ENCODE data around the gene GASK1A. TPM values are rescaled to one million over a fixed set of nuclear protein-coding genes. Genes with fewer than 3 reads are reported as not detected.

GASK1A gene
- total RNA-seq, 2 experiments from 2014 or later, result not detected

- CTCF ChIA-PET, result no interaction called here
Measured at GRCh38 chr3:43074482-43074881, 95.4 kb downstream of the GASK1A start.

GRCh38 chr3:43074901-43075689, 96.0 kb downstream of the GASK1A start:
- Mint-ChIP-seq H3K4me3 (no peak overlapping the region), H3K36me3 (ENCODE audit: low read depth) (peaks cover 19% of the 10 kb centered on the region), H3K9me3 (ENCODE audit: insufficient read depth) (no peaks in the 10 kb centered on the region), H3K27me3 (ENCODE audit: low read depth) (no peaks in the 10 kb centered on the region), H3K4me1 (ENCODE audit: low read depth) (no peaks in the 10 kb centered on the region), H3K27ac (no peak overlapping the region)
- ChIA-PET POLR2A (no interaction called here), CTCF (no interaction called here)
- ATAC-seq (no peak), DNase-seq (no peak)

More at GRCh38 chr3:43074482-43074881, 95.4 kb downstream of the GASK1A start:
- no peak for DNase-seq
- peaks cover 14% of the 10 kb centered on the region for H3K36me3 Mint-ChIP-seq (ENCODE audit: low read depth)
- H3K27ac Mint-ChIP-seq, result no peak overlapping the region
- POLR2A ChIA-PET, result no interaction called here
- no peaks in the 10 kb centered on the region for H3K4me1 Mint-ChIP-seq (ENCODE audit: low read depth)
- H3K27me3 Mint-ChIP-seq (ENCODE audit: low read depth), result no peaks in the 10 kb centered on the region
- H3K9me3 Mint-ChIP-seq (ENCODE audit: insufficient read depth), result no peaks in the 10 kb centered on the region
- no peak overlapping the region for H3K4me3 Mint-ChIP-seq
- no peak for ATAC-seq

GRCh38 chr3:43075904-43076661, 97.0 kb downstream of the GASK1A start:
- H3K4me3 Mint-ChIP-seq, result no peak overlapping the region
- ChIA-PET CTCF (no interaction called here), POLR2A (interaction anchor here (0.6 kb wide), 1 partner anchor 38 kb away, joined by 3 read pairs; no protein-coding TSS in a partner anchor)
- DNase-seq, result no peak
- no peaks in the 10 kb centered on the region for H3K9me3 Mint-ChIP-seq (ENCODE audit: insufficient read depth)
- H3K27me3 Mint-ChIP-seq (ENCODE audit: low read depth), result no peaks in the 10 kb centered on the region
- H3K27ac Mint-ChIP-seq, result no peak overlapping the region
- H3K36me3 Mint-ChIP-seq (ENCODE audit: low read depth), result peaks cover 28% of the 10 kb centered on the region
- no peak for ATAC-seq
- H3K4me1 Mint-ChIP-seq (ENCODE audit: low read depth), result no peaks in the 10 kb centered on the region

- CTCF ChIA-PET, result no interaction called here
- Mint-ChIP-seq H3K4me3 (no peak overlapping the region), H3K4me1 (ENCODE audit: low read depth) (no peaks in the 10 kb centered on the region), H3K9me3 (ENCODE audit: insufficient read depth) (no peaks in the 10 kb centered on the region), H3K27me3 (ENCODE audit: low read depth) (no peaks in the 10 kb centered on the region), H3K27ac (no peak overlapping the region), H3K36me3 (ENCODE audit: low read depth) (peaks cover 31% of the 10 kb centered on the region)
- DNase-seq (no peak), ATAC-seq (no peak)
- POLR2A ChIA-PET, result interaction anchor here (0.6 kb wide), 1 partner anchor 37 kb away, joined by 3 read pairs; no protein-coding TSS in a partner anchor
Measured at GRCh38 chr3:43076857-43077256, 97.7 kb downstream of the GASK1A start.

- peaks cover 33% of the 10 kb centered on the region for H3K36me3 Mint-ChIP-seq (ENCODE audit: low read depth)
- no peak overlapping the region for H3K27ac Mint-ChIP-seq
- ATAC-seq (no peak), DNase-seq (no peak)
- no peaks in the 10 kb centered on the region for H3K4me1 Mint-ChIP-seq (ENCODE audit: low read depth)
- ChIA-PET CTCF (no interaction called here), POLR2A (no interaction called here)
- no peak overlapping the region for H3K4me3 Mint-ChIP-seq
- no peaks in the 10 kb centered on the region for H3K9me3 Mint-ChIP-seq (ENCODE audit: insufficient read depth)
- H3K27me3 Mint-ChIP-seq (ENCODE audit: low read depth), result no peaks in the 10 kb centered on the region
Measured at GRCh38 chr3:43077261-43077660, 98.2 kb downstream of the GASK1A start.

- Mint-ChIP-seq H3K4me1 (ENCODE audit: low read depth) (no peaks in the 10 kb centered on the region), H3K4me3 (no peak overlapping the region), H3K27me3 (ENCODE audit: low read depth) (no peaks in the 10 kb centered on the region), H3K36me3 (ENCODE audit: low read depth) (peaks cover 37% of the 10 kb centered on the region), H3K9me3 (ENCODE audit: insufficient read depth) (no peaks in the 10 kb centered on the region), H3K27ac (no peak overlapping the region)
- DNase-seq, result no peak
- ATAC-seq, result no peak
- POLR2A ChIA-PET, result no interaction called here
- CTCF ChIA-PET, result no interaction called here
Measured at GRCh38 chr3:43077707-43078106, 98.6 kb downstream of the GASK1A start.

- ChIA-PET CTCF (interaction anchor here (0.8 kb wide), 1 partner anchor 422 kb away, joined by 3 read pairs; no protein-coding TSS in a partner anchor), POLR2A (no interaction called here)
- ATAC-seq, result no peak
- H3K36me3 Mint-ChIP-seq (ENCODE audit: low read depth), result peaks cover 45% of the 10 kb centered on the region
- H3K9me3 Mint-ChIP-seq (ENCODE audit: insufficient read depth), result peaks cover 4% of the 10 kb centered on the region
- no peak overlapping the region for H3K27ac Mint-ChIP-seq
- no peaks in the 10 kb centered on the region for H3K4me1 Mint-ChIP-seq (ENCODE audit: low read depth)
- H3K4me3 Mint-ChIP-seq, result no peak overlapping the region
- H3K27me3 Mint-ChIP-seq (ENCODE audit: low read depth), result no peaks in the 10 kb centered on the region
- no peak for DNase-seq
Measured at GRCh38 chr3:43079536-43080332, 100.6 kb downstream of the GASK1A start.

GRCh38 chr3:43080726-43081568, 101.8 kb downstream of the GASK1A start:
- Mint-ChIP-seq H3K27ac (no peak overlapping the region), H3K36me3 (ENCODE audit: low read depth) (peaks cover 47% of the 10 kb centered on the region)
- CTCF ChIA-PET, result interaction anchor here (0.8 to 1.3 kb wide), 2 partner anchors 119 to 421 kb away, joined by 3 read pairs; no protein-coding TSS in a partner anchor

GRCh38 chr3:43081796-43082195, 102.7 kb downstream of the GASK1A start:
- Mint-ChIP-seq H3K27ac (no peak overlapping the region), H3K4me3 (no peak overlapping the region), H3K9me3 (ENCODE audit: insufficient read depth) (peaks cover 4% of the 10 kb centered on the region), H3K36me3 (ENCODE audit: low read depth) (peaks cover 47% of the 10 kb centered on the region), H3K27me3 (ENCODE audit: low read depth) (no peaks in the 10 kb centered on the region), H3K4me1 (ENCODE audit: low read depth) (peaks cover 3% of the 10 kb centered on the region)
- DNase-seq (no peak), ATAC-seq (no peak)
- CTCF ChIA-PET, result interaction anchor here (1.3 kb wide), 1 partner anchor 120 kb away, joined by 3 read pairs; no protein-coding TSS in a partner anchor
- POLR2A ChIA-PET, result no interaction called here

More at GRCh38 chr3:43080726-43081568, 101.8 kb downstream of the GASK1A start:
- Mint-ChIP-seq H3K4me1 (ENCODE audit: low read depth) (no peaks in the 10 kb centered on the region), H3K9me3 (ENCODE audit: insufficient read depth) (peaks cover 4% of the 10 kb centered on the region), H3K27me3 (ENCODE audit: low read depth) (no peaks in the 10 kb centered on the region), H3K4me3 (no peak overlapping the region)
- POLR2A ChIA-PET, result no interaction called here
- DNase-seq (no peak), ATAC-seq (no peak)

- H3K4me3 Mint-ChIP-seq, result no peak overlapping the region
- ChIA-PET CTCF (interaction anchor here (1.3 to 1.4 kb wide), 2 partner anchors 121 kb away, joined by 3 read pairs; no protein-coding TSS in a partner anchor), POLR2A (no interaction called here)
- peaks cover 4% of the 10 kb centered on the region for H3K4me1 Mint-ChIP-seq (ENCODE audit: low read depth)
- no peaks in the 10 kb centered on the region for H3K27me3 Mint-ChIP-seq (ENCODE audit: low read depth)
- no peak overlapping the region for H3K27ac Mint-ChIP-seq
- DNase-seq (no peak), ATAC-seq (no peak)
- H3K36me3 Mint-ChIP-seq (ENCODE audit: low read depth), result peaks cover 47% of the 10 kb centered on the region
- peaks cover 4% of the 10 kb centered on the region for H3K9me3 Mint-ChIP-seq (ENCODE audit: insufficient read depth)
Measured at GRCh38 chr3:43082457-43082856, 103.3 kb downstream of the GASK1A start.

Measured in activated CD8-positive, alpha-beta T cell treated with anti-CD3 and anti-CD28 coated beads, Interleukin-2, amount 10 ng/mL, durations not matched to agents 7 days and 5 days (primary cell).